ENCODE results near the gene ERC2. TPM values are rescaled to one million over a fixed set of nuclear protein-coding genes. Genes with fewer than 3 reads are reported as not detected.

ERC2 gene
- total RNA-seq, 1 experiment from 2014 or later = not detected

DNA sequence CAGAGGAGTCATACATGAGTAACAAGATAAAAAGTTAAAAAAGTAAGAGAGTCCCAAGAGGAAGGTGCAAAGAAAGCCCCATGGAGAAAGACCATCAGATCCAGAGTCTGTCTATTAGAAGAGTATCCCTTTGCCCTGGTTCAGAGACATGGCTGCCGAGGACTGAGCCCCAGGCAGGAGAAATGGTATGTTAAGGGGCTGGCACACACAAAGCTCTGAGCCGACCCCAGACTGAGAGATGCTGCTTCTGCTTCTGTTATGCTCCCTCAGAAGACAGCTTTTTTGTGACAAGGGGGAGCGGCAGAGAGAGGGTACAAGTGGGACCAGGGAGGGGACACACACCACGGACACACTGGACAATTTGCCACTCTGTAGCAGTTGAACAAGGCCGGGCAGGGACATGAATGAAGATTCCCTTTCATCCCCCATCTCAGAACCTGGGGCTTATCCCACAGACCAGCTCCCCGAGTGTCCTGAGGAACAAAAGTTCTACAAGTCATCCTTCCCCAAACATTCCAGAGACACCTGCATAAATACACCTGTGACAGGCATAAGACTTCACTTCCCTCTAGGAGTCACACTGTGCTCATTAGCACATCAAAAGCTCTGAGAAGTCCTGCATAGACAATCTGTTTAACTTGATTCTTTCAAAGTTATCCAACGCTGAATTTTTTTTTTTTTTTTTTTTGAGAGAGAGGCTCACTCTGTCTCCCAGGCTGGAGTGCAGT is 819.5 kb downstream of the ERC2 start:
- no peak for DNase-seq (ENCODE audit: low spot score)

- no peak for DNase-seq (ENCODE audit: low spot score)
Measured at GRCh38 chr3:55647670-55648069, 820.6 kb downstream of the ERC2 start.

DNA sequence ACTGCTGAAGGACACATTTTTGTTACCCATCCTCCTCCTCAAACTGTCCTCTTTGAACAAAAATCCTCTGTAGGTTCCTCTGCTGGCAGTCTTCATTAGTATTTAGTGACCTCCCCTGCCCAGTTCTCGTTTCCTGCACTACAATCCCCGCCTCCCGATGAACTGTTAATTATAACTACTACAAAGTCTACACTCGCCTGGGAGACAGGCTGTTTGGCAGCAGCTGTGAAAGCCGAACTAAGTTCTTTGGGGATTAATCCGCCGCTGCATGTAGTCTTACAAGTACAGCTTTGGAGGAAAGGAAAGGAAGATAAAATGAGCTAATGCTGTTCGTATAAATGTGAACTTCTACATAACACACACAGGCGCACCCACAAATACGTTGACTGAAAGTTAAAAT is 821.2 kb downstream of the ERC2 start:
- DNase-seq (ENCODE audit: low spot score) = no peak

GRCh38 chr3:55646121-55646520 is 822.1 kb downstream of the ERC2 start:
- DNase-seq (ENCODE audit: low spot score) = no peak

DNA sequence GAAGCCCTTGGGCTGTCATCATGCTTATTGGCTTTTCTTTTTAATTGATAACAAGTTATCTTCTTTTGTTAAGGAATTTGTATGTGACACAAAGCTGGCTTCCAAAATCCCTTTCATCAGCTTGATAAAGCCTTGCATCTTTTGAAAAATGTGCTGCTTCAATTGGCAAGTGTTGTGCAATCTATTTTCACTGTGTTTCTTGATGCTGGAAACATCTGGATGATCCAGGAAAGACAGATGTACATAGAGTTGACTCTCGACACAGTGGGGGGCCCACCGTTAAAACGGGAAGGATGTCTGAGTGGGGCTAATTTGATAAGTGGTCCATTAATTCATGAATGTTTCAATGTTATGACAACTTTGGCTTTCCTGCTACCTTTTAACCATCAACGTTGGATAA is 822.8 kb downstream of the ERC2 start:
- no peak for DNase-seq (ENCODE audit: low spot score)

GRCh38 chr3:55643283-55643682 is 825.0 kb downstream of the ERC2 start:
- no peak for DNase-seq (ENCODE audit: low spot score)

- DNase-seq (ENCODE audit: low spot score) = no peak
Measured at GRCh38 chr3:55641964-55642363, 826.3 kb downstream of the ERC2 start.

- no peak for DNase-seq (ENCODE audit: low spot score)
Measured at GRCh38 chr3:55639896-55640765, 828.1 kb downstream of the ERC2 start.

DNA sequence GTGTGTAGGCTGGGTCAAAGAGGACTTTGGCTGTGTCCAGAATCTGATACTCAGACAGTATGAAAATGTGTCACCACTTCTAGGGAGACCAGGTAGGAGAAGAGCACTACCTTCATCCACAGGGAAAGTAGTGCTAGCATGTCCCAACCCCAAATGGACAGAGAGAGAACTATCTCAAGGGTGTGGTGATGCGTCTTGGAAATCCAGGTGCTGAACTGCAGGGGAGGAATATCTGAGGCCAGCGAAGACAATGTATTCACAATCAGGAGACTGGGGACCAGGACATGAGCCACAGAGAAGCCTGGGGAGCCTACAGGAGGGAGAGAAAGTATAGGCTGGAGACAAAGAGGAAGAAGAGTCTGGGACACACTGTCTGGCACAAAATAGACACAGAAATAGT is 829.1 kb downstream of the ERC2 start:
- no peak for DNase-seq (ENCODE audit: low spot score)

GRCh38 chr3:55637906-55638638 is 830.2 kb downstream of the ERC2 start:
- no peak for DNase-seq (ENCODE audit: low spot score)

DNA sequence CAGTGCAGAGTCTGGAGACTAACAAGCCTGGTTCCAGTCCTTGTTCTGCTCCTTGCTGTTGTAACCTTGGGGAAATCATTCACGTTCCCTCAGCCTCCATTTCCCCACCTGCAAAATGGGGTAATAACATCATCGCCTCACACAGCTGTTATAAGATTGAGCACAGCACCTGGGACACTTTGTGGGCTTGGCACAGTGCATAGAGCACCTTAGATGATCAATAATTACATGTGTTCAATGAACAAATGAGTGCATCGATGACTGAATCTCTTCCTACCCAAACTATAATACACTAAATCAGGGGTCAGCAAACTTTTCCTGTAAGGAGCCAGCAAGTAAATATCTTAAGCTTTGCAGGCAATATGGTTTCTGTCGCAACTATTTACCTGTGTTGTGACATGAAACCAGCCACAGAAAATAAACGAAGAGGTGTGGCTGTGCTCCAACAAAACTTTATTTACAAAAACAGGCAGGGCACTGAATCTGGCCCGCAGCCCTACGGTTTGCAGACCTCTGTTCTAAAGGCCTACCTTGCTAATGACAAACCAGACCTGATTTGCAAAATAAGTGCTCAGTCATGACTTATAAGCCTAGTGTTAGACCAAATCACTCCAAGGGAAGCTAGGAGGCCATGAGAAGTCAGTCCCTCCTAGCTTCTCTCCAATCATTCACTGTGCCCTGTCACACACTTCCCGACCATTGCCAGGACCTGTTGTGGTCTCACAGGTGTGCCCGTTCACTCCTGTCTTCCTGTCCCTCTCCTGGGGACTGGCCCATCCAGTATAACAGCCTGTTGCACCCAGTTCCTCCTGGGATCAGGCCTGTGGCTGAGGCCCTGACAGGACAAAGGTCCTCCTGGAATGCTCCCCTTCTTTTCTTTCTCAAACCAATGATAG is 831.7 kb downstream of the ERC2 start:
- DNase-seq (ENCODE audit: low spot score) = no peak

DNA sequence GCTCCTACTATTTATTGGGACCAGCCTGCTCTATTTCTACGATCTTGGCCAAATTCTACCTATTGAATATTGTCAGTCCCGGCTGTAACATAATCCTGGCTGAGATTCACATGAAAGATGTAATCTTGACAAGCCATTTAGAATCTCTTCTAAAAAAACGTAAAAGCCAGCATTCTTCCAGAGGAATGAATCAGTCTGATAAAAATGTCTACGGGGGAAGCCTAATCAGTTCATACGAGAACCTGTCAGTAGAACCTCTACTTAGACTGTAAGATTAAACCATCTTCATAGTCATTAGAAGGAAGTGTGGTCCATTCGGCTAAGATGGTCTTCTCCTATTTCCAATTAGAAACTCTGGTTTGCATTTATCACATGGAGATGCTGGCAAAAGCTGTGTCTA is 833.9 kb downstream of the ERC2 start:
- DNase-seq (ENCODE audit: low spot score) = no peak

GRCh38 chr3:55633333-55633732 is 834.9 kb downstream of the ERC2 start:
- no peak for DNase-seq (ENCODE audit: low spot score)

DNA sequence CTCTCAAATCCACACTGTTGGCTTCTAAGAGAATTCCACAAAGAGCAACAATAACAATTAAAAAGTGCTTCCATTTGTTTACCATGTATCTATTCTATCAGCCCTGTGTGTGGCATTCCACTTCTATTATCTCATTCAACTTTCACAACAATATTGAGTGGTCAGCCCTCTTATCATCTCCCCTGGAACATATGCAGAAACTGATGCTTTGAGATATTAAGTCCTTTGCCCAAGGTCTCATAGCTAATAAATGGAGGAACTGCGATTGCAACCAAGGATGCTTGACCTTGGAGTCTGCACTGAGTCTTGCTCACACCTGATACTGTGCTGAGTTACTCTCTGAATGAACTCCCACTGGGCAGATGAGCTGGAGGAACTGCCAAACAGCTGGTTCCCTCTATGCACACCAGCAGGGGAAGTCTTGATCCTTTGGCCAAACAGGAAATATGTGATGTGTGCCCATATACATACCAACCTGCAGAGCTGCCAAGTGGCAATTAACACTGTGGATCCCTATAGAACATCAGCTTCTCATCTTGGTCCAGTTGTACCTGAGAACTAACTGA is 836.4 kb downstream of the ERC2 start:
- DNase-seq (ENCODE audit: low spot score) = no peak

- DNase-seq (ENCODE audit: low spot score) = no peak
Measured at GRCh38 chr3:55630921-55631299, 837.4 kb downstream of the ERC2 start.

DNA sequence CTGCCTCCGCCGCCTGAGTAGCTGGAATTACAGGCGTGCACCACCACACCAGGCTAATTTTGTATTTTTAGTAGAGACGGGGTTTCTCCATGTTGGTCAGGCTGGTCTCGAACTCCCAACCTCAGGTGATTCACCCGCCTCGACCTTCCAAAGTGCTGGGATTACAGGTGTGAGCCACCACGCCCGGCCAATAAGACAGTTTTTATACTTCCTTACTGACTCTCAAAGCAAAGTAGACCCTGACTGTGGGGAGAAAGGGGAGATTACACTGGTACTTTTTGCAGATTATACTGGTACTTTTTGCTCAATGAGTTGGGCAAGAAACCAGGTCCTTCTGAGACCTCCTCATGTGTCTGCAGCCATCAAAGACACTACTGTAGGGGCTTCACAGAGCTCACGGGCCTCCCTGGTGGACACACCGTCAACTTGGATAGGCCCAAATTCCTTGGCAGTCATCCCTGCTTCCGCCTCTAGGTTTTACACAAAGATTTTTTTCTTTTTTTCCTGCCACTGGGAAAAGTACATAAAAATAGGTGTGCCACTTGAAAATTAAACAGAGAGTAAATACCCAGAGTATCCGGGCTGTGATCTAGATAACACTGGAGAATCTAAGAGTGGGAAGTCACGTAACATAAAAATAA is 837.9 kb downstream of the ERC2 start:
- no peak for DNase-seq (ENCODE audit: low spot score)

DNA sequence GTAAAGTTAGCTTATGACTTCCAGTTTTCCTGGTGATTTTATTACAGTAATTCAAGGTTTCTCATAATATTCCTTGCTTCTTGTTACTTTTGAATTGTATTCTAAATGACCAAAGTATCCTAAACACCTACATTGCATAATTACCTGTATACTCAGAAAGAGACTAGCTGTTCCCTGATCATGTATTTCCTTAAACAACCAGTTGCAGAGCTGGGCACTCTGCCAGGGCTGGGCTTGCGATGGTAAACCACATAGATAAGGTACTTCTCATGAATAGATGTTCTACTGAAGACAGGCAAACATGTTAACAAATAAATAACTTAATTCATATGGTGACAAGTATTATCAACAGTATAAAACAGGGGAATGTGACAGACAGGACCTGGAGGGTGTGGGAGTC is 838.8 kb downstream of the ERC2 start:
- DNase-seq (ENCODE audit: low spot score) = peak; percentile 30

GRCh38 chr3:55626279-55626665 is 842.0 kb downstream of the ERC2 start:
- DNase-seq (ENCODE audit: low spot score) = no peak

DNA sequence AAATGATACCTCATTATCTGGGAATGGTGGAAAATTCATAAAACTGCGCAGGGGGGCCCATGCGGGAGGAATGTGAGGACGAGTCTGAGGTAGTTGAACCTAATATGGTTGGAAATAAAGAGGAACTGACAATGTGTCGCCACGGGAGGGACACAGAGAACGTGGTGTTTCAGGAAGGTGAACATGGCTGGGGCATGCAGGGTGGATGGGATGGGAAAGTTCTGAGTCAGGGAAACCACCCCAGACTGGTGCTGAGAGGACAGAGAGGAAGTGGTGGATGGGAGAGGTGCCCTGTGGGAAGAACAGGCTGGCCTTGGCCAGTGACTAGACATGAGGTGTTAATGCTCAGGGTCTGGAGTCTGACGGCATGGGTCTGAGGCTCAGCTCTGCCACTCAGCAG is 844.0 kb downstream of the ERC2 start:
- no peak for DNase-seq (ENCODE audit: low spot score)

DNA sequence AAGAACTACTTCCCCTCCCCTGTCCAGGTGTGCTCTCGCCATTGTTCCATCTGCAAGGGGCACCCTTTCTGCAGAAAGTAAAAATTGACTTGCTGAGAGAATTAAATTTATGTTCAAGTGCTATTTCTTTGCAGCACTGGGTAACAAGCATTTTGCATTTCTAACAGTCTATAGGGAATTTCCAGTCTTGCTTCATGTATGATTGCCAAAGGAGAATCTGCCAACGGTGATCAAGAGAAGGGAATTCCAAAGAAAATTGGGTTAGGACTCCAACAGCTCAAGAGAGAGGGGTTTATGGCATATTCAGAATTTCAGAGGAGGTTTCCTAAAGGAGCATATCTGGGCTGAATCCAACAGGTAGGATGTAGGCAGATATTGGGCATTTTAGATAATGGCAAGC is 844.5 kb downstream of the ERC2 start:
- DNase-seq (ENCODE audit: low spot score) = no peak

GRCh38 chr3:55622733-55623132 is 845.5 kb downstream of the ERC2 start:
- DNase-seq (ENCODE audit: low spot score) = no peak
